ENCODE measurements around the gene PATJ.
"Not testable (repeated sequence)": the region's sequence is repeated elsewhere in the genome, so short reads cannot be mapped to it uniquely, and the experiment has no call there.

The PATJ gene

GRCh38 chr1:61741711-61742619, at the start of gene PATJ:
PATJ (plus strand) TSS chr1:61742480; CDS start chr1:61762893, 20,413 bp downstream.
- peak; percentile 69 for DNase-seq

- no peak for DNase-seq
These were observed 42.1 kb upstream of the PATJ start for GRCh38 chr1:61699911-61700851.

GRCh38 chr1:61708953-61709907, 33.0 kb upstream of the PATJ start:
- no peak for DNase-seq

GRCh38 chr1:61709908-61710289, 32.4 kb upstream of the PATJ start:
- no peak for DNase-seq

GRCh38 chr1:61711257-61711656, 31.0 kb upstream of the PATJ start:
- DNase-seq: not testable (repeated sequence)

- no peak for DNase-seq
These were observed 30.3 kb upstream of the PATJ start for GRCh38 chr1:61711969-61712368.

GRCh38 chr1:61718996-61719663, 23.1 kb upstream of the PATJ start:
- DNase-seq: not testable (repeated sequence)

- no peak for DNase-seq
These were observed 17.8 kb upstream of the PATJ start for GRCh38 chr1:61724506-61724812.

- DNase-seq: peak; percentile 95
These were observed 17.2 kb upstream of the PATJ start, which contains the start of gene TM2D1 for GRCh38 chr1:61724813-61725694. TM2D1 (minus strand) TSS chr1:61725141; CDS start chr1:61725120, 21 bp downstream.

GRCh38 chr1:61727544-61727943, 14.7 kb upstream of the PATJ start:
- DNase-seq: no peak

GRCh38 chr1:61730679-61731078, 11.6 kb upstream of the PATJ start:
- DNase-seq: not testable (repeated sequence)

- DNase-seq: no peak
These were observed 9.6 kb upstream of the PATJ start for GRCh38 chr1:61732726-61733125.

GRCh38 chr1:61740751-61741700, 1.3 kb upstream of the PATJ start:
- no peak for DNase-seq

GRCh38 chr1:61742620-61743430, 545 bp downstream of the PATJ start:
- peak; percentile 66 for DNase-seq

- no peak for DNase-seq
These were observed 1.1 kb downstream of the PATJ start for GRCh38 chr1:61743431-61743705.

GRCh38 chr1:61743716-61744580, 1.7 kb downstream of the PATJ start:
- DNase-seq: no peak

GRCh38 chr1:61746813-61747212, 4.5 kb downstream of the PATJ start:
- DNase-seq: no peak

GRCh38 chr1:61748566-61748965, 6.3 kb downstream of the PATJ start:
- DNase-seq: no peak
